Esophagus muscularis mucosa (tissue), 4 donors: Measurements from ENCODE around the gene NME8.

Source experiments
- CTCF ChIP-seq, 3 experiments: fragments of 200-600 bp in 2 of 3; fragments of 450-650 bp in 1 of 3; sonication (generic) in 2 of 3; IDR thresholded peaks; one replicate each; pipeline ENCODE4 v1.5.1; 2017 to 2019; ENCODE audit warnings: antibody characterized with exemption in 3 of 3, mild to moderate bottlenecking in 2 of 3, moderate library complexity in 1 of 3
- EP300 ChIP-seq: sonication (generic); formaldehyde crosslinking; IDR thresholded peaks from one replicate; pipeline ENCODE4 v1.6.1; 2017; ENCODE audit warnings: antibody characterized with exemption
- POLR2A ChIP-seq: fragments of 450-650 bp; IDR thresholded peaks from one replicate; pipeline ENCODE4 v1.6.1; 2017; ENCODE audit warnings: antibody characterized with exemption, moderate library complexity, mild to moderate bottlenecking, low read depth
- POLR2AphosphoS5 ChIP-seq, 2 donors: sonication (generic); formaldehyde crosslinking; IDR thresholded peaks; one replicate each; pipeline ENCODE4 v1.6.1; 2017; ENCODE audit warnings: antibody characterized with exemption in 2 of 2

- TF ChIP-seq CTCF (IDR thresholded peaks at IDR 0.05) (no peak), EP300 (no peak), POLR2A (no peak), POLR2AphosphoS5 (IDR thresholded peaks at IDR 0.05) (no peak)
Measured at GRCh38 chr7:37816922-37817590, 31.3 kb upstream of the NME8 start.
